SH-SY5Y (cell line): Measurements from ENCODE around the gene ARL16.

Experiments
- GATA2 ChIP-seq: IDR thresholded peaks from 2 replicates; pipeline ENCODE4 v1.6.1; 2011; ENCODE audit warnings: mild to moderate bottlenecking, low read depth, low read length
- GATA3 ChIP-seq: IDR thresholded peaks from 2 replicates; pipeline ENCODE4 v1.6.1; 2011; ENCODE audit warnings: low read depth, mild to moderate bottlenecking, low read length, moderate library complexity

GRCh38 chr17:81702934-81703746 is 19.5 kb upstream of the ARL16 start, which contains the start of gene MRPL12:
- TF ChIP-seq GATA3: no peak
- TF ChIP-seq GATA2: no peak
